Jurkat, Clone E6-1 (cell line): ENCODE results near the gene TMUB1.

Source experiments
- DNase-seq: peaks from one replicate; pipeline ENCODE4 v3.0.0-alpha.2; 2011; ENCODE audit warnings: low read depth, low spot score
- H3K4me3 ChIP-seq: 2 replicates; pipeline ENCODE4 v1.5.1; 2011; ENCODE audit warnings: mild to moderate bottlenecking, low read length, control low read depth, moderate library complexity

Gene TMUB1

DNA sequence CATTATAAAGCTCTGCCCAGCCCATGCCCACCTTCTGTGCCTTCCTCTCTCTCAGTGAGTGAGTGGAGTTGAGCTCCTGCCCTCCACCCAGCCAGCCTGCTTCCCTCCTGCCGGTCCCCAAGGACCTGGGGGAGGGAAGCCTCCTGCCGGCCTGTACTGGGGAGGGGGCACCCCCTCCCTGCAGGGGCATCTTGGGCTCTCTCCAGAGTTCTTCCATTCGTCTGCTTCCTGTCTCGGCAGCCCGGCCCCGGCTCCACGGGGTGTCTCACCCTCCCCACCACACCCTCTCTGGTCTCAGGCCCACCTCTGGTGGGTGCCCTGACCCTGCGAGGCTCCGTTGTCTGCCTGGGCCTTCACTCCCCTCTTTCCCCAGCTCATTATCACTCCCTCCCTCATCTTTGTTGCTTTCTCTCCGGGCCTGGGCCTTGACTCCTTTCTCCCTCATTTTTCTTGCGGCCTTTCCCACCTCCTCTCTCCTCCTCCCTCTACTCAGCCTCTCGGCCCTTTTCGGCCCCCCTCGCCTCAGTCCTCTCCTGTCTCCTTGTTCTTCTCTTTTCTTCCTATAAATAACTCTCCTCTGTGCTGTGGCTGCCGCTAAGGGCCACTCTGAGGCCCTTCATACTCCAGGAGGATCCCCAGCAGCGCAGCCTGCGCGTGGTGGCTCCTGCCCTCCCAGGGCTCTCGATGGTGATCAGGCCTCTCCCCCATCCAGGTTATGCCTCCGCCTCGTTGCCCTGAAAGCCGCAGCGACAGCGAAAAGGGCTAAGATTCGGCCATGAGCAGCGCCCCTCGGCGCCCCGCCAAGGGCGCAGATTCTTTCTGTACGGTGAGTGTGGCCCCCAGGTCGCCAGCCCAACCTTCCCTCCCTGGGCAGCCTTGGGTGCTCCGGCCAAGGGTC, 21.8 kb downstream of the TMUB1 start:
- no peak for DNase-seq
- no peak overlapping the region for H3K4me3 ChIP-seq

DNA sequence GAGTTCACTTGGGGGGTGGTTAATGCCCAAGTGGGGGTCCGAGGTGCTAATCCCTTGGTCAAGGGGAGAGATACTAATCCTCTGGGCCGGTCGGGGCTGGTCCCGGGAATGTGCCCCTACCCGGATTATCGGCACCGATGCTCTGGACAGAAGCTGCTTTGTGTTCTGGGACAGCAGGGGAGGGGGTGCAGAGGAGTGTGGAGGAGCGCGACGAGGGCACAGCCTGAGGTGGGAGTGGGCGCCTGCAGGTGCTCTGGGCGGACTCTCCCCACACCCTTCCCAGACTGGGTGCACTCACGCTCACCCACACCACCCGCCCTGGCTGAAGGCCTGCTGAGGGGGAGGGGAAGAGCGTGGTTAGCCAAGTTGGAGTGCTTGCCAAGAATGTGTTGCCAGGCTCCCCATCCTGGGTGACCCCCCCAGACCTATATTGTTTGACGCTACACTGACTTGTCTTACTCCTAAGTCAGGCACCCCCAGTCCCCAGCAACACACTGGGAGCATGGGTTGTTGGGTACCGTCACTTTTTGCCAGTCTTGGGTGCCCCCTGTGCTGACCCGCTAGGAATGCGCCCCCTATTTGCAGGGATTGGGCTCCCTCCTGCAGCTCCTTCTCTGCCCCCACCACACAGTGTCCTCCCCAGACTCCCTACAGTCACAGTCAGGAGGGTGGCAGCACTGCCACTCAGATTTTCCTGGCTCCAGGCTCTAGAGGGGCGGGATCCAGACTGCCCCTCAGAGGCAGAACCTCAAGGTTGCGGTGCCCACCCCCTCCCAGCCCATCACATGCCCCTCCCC, 22.7 kb downstream of the TMUB1 start:
- peak overlapping the region; percentile 81 for H3K4me3 ChIP-seq
- DNase-seq = no peak

DNA sequence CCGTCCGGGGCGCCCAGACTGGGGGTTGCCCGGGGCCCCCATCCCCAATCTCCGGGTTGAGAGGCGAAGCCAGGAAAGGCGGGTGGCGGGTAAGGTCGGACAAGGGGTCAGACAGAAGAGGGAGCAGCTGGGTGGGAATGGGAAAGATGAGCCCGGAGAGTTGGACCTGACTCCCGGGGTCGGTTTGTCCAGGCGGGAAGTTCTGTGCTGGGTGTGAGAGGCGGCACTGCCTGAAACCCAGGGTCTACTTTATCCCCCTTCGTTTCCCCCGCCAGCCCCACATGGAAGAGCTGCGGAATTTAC, 23.2 kb downstream of the TMUB1 start:
- peak overlapping the region; percentile 81 for H3K4me3 ChIP-seq
- DNase-seq = no peak

DNA sequence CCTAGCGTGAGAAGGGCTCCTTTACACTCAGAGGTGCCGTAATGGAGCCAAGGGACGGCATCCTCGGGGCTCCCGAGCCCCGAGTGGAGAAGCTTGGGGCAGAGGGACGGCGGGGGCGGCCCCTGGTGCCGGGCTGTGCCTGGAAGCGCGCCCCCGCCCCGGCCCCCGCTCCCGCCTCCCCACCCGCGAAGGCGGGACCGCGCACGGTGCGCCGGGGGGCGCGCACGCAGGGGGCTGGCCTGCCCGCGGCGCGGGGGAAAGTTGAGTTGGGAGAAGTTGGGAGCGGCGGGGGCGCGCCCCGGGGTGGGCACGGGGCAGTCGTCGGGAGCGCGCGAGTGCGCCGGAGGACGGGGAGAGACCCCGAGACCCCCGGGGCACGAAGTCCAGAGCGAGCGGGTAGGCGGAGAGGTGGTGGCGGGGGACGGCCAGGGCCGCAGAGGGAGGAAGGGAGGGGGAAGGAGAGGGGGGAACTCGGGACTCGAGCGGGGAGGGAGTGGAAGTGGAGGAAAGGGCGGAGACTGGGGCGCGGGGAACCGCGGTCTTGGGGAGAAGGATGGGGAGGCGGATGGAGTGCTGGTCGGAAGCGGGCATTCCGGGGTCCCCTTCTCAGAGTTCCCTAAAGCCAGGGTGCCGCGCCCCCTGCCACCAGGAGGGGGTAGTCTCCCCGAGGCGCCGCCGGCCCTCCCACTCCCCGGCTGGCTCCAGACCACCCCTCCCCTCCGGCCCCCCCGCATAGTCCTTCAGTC, 23.8 kb downstream of the TMUB1 start, which contains the start of gene SLC4A2:
Gene SLC4A2, plus strand, starts transcription at position 223 of the 746 bp plus-strand sequence. CDS start 2,399 bp downstream, outside the sequence.
- peak; percentile 57 for DNase-seq
- peak within 1 kb of the TSS; percentile 91 for H3K4me3 ChIP-seq

DNA sequence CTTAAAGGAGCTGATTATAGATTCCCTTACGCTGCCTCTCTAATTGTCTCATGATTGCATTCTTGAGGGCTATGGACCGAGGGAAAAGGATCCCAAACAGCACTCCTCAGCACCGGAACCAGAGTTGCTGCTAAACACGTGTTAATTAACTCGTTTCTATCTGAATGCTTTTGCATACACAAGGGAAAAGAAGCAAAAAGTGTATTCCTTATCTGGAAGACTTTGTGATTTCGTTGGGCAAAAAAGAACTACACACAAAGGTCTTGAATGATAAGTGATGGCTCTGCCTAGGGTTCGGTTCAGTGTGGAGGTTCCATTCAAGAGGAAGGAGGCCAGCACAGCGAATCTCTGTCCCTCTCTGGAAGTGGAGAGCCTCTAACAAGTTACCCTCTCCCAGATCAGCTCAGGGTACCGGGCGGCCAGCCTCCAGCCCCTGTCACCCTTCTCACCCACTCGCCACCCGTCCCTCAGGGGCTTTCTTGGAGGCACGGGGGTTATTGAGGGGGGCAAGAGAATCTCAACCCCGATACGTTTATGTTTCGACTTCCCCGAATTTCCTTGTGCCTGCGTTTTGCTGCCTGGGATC, 24.4 kb downstream of the TMUB1 start:
- H3K4me3 ChIP-seq = peak overlapping the region; percentile 91
- no peak for DNase-seq

DNA sequence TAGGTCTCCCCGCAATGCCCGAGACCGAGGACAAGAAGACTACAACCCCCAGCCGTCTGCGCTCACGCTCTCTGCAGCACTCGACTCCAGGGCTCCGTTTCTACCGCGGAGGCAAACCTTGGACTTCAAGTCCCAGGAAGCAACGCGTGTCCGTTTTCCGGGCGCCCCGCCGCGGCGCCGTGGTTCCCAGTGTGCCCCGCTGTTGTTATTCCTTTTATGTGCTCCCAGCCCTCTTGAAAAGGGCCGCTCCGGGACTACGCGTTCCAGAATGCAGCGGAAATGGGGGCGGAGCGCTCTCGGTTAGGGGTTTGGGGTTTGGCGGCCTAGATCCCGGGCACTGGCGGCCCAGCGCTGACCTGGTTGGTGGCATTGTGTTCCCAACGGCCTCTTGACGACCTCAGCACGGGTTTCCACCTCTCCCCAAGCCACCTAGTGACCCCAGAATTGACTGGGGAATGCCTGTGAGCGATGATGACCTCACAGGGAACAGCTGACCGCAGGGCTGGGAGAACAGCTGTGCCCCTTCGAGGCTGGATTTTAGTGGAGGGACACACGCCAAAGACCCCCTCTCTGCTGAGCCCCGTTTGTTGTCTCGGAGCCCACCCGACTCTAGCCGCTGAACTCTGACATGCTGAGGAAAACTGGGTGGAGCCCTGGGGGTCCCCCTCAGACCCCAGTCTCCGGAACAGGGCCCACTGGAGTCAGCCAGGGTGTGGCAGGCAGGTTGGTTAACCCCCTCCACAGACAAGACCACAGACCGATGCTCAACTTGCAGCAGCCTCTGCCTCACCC, 25.1 kb downstream of the TMUB1 start:
- DNase-seq = peak; percentile 99
- H3K4me3 ChIP-seq = peak overlapping the region; percentile 91

DNA sequence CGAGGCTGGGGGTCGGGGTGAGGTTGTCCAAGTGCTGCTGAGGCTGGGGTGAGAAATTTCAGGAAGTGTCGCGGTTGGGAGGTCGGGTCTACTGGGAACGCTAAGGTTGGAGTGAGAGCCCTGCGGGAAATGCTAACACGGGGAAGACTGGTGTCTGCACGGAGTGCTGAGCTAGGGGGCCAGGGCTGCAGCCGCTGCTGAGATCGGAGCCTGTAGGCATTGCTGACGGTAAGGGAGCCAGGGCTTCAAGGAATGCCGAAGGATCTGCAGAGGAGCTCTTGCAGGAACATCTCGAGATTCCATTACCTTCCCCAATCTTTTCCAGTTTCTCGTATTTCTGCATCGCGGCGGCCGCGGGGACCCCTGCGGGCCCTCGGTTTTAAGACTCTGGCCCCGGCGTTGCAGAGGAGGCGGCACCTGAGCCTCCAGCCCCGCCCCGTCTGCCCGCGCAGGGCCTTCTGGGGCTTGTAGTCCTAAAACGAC, 25.7 kb downstream of the TMUB1 start, which contains the start of gene CDK5:
Gene CDK5, minus strand, starts transcription at position 392 of the 483 bp plus-strand sequence. Its CDS starts 49 bp downstream, at position 343.
- H3K4me3 ChIP-seq = peak within 1 kb of the TSS; percentile 91
- DNase-seq = no peak

DNA sequence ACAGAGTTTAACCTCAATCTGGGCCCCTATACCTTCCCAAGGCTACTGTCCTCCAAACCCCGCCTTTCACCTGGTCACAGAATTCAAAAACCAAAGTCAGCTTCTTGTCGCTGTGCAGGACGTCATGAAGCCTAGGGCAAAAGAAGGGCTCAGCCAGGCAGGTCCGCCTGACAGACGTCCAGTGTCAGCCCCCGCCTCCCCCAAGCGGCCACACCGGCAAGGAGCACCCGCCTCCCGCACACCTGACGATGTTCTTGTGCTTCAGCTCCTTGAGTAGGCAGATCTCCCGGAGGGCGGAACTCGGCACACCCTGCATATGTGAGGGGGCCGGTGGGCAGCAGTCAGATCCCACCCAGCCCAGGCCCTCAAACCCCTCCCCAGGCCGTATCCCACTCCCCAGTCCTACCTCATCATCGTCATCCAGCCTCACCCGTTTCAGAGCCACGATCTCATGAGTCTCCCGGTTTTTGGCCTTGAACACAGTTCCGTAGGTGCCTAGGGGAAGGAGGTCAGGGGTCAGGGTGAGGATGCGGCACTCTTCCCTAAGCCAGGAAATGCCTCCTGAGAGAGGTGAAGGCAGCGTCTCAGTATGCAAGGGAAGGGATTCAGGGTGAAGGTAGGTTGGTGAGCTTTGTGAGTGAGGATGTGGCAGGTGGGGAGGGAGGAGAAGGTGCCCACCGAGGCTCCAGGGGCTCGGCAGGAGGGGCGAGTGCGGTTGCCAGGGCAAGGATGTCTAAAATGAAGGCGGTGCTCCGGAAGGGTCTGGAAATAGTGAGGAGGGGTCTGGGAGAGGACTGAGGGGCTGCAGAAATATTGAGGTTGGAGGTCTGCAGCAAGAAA, 26.4 kb downstream of the TMUB1 start:
- no peak for DNase-seq
- H3K4me3 ChIP-seq = peak overlapping the region; percentile 91

DNA sequence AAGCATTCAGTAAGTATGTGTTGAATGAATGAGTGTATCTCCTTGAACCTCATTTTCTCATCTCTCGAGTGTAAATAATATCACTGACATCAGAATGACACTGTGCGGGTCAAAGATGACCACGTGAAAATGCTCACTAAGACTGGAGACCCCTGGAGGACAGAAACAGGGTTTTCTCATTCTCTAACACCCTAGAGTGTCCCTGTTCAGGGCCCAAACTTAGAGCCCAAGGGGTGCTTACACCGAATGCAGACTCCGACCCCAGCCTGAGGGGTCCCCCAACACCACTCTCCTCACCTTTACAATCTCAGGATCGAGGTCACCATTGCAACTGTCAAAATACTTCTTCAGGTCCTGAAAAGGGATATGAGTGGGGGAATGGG, 27.0 kb downstream of the TMUB1 start:
- no peak overlapping the region for H3K4me3 ChIP-seq
- DNase-seq = no peak

DNA sequence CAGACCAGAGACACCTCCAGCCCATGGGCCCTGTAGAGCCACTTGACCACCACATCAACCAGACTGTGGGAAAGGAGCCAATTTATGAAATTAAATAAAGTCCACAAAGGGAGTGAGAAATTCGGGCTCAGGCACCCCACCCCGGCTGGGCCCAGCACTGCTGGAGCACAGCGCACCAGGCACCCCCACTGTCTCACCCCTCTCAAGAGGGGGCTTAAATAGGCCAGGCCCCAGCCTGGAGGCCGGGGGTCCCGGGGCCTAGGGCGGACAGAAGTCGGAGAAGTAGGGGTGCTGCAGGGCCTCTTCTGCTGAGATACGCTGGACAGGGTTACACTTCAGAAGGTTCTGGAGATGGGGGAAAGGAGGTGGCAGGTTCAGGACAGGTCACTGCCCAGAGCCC, 29.5 kb downstream of the TMUB1 start:
- H3K4me3 ChIP-seq = no peak overlapping the region
- no peak for DNase-seq

DNA sequence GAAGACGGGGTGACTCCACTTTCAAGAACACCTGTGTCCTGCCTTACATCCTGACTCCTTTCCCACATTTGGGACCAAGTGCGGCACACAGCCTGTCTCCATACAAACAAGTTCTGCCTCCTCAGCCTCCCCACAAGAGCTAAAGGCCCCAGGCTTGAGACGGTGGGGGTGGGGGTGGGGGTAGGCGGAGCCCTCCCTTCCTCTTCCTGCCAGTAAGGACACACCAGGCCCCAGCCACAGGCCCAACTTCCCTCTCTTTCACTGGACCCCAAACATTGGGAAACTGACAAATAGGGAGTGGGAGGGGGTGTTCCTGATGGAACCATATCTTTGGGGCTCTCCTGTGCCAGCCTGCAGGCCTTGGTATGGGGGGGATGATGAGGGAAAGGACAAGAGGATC, 30.2 kb downstream of the TMUB1 start:
- DNase-seq = no peak
- no peak overlapping the region for H3K4me3 ChIP-seq

DNA sequence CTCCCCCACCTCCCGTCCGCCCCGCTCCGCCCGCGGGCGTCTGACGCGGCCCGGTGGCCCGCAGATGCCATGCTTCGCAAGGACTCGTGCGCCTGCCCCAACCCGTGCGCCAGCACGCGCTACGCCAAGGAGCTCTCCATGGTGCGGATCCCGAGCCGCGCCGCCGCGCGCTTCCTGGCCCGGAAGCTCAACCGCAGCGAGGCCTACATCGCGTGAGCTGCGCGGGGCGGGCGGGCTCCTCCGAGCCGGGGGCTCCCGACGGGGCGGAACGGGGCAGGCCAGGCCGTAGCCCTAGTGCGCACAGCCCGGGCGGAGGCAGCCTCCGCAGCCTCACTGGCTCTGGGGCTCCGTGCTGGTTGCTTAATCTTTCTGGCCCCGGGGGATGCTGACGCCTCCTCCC, 32.2 kb downstream of the TMUB1 start:
- no peak overlapping the region; the same call in 1 of the 2 replicates for H3K4me3 ChIP-seq
- peak; percentile 75 for DNase-seq

DNA sequence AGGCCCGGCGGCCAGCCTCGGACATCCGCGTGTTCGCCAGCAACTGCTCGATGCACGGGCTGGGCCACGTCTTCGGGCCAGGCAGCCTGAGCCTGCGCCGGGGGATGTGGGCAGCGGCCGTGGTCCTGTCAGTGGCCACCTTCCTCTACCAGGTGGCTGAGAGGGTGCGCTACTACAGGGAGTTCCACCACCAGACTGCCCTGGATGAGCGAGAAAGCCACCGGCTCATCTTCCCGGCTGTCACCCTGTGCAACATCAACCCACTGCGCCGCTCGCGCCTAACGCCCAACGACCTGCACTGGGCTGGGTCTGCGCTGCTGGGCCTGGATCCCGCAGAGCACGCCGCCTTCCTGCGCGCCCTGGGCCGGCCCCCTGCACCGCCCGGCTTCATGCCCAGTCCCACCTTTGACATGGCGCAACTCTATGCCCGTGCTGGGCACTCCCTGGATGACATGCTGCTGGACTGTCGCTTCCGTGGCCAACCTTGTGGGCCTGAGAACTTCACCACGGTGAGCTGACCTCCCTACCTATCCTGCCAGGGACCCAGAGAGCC, 34.3 kb downstream of the TMUB1 start:
- no peak overlapping the region for H3K4me3 ChIP-seq
- no peak for DNase-seq

DNA sequence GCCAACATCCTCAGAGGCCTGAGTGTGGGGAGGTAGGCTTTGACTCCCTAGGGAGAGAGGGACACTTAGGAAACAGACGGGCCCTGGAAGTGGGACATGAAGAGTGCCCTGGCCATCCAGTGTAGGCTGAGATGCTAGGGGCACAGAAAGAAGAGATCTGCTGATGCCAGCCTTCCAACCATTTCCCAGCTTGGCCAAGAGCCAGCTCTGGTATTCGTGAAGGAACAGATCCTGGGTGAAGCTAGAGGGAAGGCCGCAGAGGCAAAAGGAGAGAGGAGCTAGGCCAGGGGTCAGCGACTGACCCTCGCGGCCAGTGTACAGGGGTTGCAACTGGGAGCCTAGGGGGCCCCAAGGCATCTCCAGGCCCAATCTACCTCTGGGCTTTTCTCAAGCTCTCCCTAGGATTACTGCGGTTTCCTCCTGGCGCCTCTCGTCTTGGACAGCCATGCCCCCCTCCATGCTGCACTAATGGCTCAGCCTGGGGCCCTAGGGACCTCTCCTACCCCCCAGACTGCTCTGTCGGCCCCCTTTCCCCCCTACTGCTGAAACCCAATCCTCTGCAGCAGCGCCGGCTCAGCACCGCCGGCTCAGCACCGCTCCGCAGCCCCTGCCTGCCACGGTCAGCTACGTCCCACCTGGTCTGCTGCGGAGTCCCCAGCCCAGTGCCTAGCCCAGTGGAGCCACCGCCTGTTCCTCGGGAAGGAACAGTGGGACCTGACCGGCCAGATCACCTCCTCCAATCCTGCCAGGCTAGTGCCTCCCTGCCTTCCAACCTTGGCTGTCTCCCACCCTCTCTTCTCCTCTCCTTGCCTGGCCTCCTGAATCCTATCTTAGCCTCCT, 35.1 kb downstream of the TMUB1 start, which contains the start of gene ASIC3:
Gene ASIC3, plus strand, starts transcription at position 556 of the 840 bp plus-strand sequence. CDS start 355 bp downstream, outside the sequence.
- DNase-seq = no peak
- no peak within 1 kb of the TSS for H3K4me3 ChIP-seq

DNA sequence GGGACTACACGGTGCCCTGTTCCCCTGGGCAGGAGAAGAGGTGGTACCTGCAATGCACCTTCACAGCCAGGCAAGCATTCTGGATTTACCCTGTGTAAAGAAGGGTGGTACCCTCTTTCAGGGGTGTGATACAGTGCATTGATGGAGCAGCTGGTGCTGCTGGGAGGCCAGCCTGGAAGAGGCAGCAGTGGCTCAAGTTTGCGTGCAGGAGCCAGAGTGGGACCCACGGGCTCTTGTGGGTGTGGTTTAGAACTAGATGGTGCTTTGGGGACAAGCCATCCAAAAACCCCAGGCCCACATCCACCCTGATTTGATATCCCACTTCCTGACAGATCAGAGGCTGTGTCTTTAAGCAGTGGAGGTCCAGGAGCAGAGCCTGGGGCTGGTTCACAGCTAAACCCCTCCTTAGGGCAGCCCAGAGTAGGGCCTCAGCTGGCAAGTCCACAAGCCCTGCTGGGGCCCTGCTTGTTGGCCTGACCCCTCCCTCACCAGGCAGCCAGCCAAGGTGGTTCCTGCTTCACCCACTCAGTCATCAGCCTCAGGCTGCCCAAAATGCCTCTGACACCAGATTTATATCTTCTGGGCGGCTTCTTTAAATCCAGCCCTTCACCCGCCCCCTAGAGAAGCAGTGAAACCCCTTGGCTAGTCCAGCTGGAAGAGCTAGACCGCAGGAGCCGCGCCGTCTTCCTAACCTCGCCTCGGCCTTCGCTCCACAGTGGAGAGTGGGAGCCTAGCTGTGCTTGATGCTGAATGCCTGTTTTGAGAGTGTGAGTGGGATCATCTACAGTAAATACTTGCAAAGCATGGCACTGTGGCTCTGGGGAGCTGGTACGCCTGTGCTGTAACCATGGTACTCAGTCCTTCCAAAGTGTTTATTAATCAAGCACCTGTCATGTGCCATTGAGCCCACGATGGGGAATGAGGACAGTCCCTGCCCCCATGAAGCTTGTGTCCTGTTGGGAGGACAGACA, 36.4 kb downstream of the TMUB1 start:
- DNase-seq = no peak
- H3K4me3 ChIP-seq = no peak overlapping the region
